Measurements from ENCODE around the gene TMEM39B.
"Not testable (repeated sequence)": the region's sequence is repeated elsewhere in the genome, so short reads cannot be mapped to it uniquely, and the experiment has no call there.

The TMEM39B gene

GRCh38 chr1:32065613-32066488 lies 6.9 kb upstream of the TMEM39B start:
- Histone ChIP-seq H3K4me1 (ENCODE audit: control insufficient read depth, insufficient read depth, low read depth, low read length) (peaks cover 22% of the 10 kb centered on the region), H3K36me3 (ENCODE audit: control insufficient read depth in 1 of 2, insufficient read depth in 2 of 2, low read depth in 1 of 2, low read length in 2 of 2) (peaks cover 29 to 31% of the 10 kb centered on the region in 2 experiments), H3K27ac (ENCODE audit: low read length, poor library complexity, severe bottlenecking) (peak overlapping the region; percentile 6)
- not testable (repeated sequence) for H2BK12ac ChIP-seq (ENCODE audit: low read length in 2 of 2); H3K4me3 ChIP-seq (ENCODE audit: insufficient read depth in 1 of 2, low read depth in 1 of 2, low read length in 2 of 2); H3K4ac ChIP-seq (ENCODE audit: low read depth in 1 of 2, low read length in 2 of 2); H2BK5ac ChIP-seq (ENCODE audit: low read depth, low read length, poor library complexity, severe bottlenecking); H2AK5ac ChIP-seq (ENCODE audit: low read length, severe bottlenecking); H3K9ac ChIP-seq (ENCODE audit: low read length); H3K9me3 ChIP-seq (ENCODE audit: control insufficient read depth, low read length); H2BK120ac ChIP-seq (ENCODE audit: low read depth, low read length); H2BK15ac ChIP-seq (ENCODE audit: low read depth, poor library complexity, severe bottlenecking); H3K79me1 ChIP-seq (replicated peaks; ENCODE audit: low read length, poor library complexity, severe bottlenecking); H3K18ac ChIP-seq (ENCODE audit: low read depth in 1 of 2, low read length in 2 of 2); H4K91ac ChIP-seq (ENCODE audit: low read length); H3K4me2 ChIP-seq (ENCODE audit: low read length, poor library complexity, severe bottlenecking); H3K23ac ChIP-seq (ENCODE audit: low read length in 2 of 2); H2AFZ ChIP-seq (ENCODE audit: low read depth, low read length); H4K8ac ChIP-seq (ENCODE audit: low read length); H3K14ac ChIP-seq (ENCODE audit: low read length in 2 of 2); H3K27me3 ChIP-seq (ENCODE audit: control insufficient read depth in 1 of 2, insufficient read depth in 1 of 2, low read length in 2 of 2); DNase-seq
- WGBS, result 88% methylated on average over 18 of the region's 21 CpGs

GRCh38 chr1:32066489-32066873 lies 6.3 kb upstream of the TMEM39B start:
- Histone ChIP-seq H3K18ac (ENCODE audit: low read depth in 1 of 2, low read length in 2 of 2) (no peak overlapping the region), H3K36me3 (ENCODE audit: control insufficient read depth in 1 of 2, insufficient read depth in 2 of 2, low read depth in 1 of 2, low read length in 2 of 2) (peaks cover 25 to 28% of the 10 kb centered on the region in 2 experiments), H3K4me3 (ENCODE audit: insufficient read depth in 1 of 2, low read depth in 1 of 2, low read length in 2 of 2) (no peak overlapping the region), H2BK120ac (ENCODE audit: low read depth, low read length) (no peak overlapping the region), H2BK12ac (ENCODE audit: low read length in 2 of 2) (no peak overlapping the region), H3K27ac (ENCODE audit: low read length, poor library complexity, severe bottlenecking) (peak overlapping the region; percentile 6), H3K4ac (ENCODE audit: low read depth in 1 of 2, low read length in 2 of 2) (no peak overlapping the region), H3K23ac (ENCODE audit: low read length in 2 of 2) (no peak overlapping the region), H2AK5ac (ENCODE audit: low read length, severe bottlenecking) (no peak overlapping the region), H3K4me2 (ENCODE audit: low read length, poor library complexity, severe bottlenecking) (no peak overlapping the region), H4K8ac (ENCODE audit: low read length) (no peak overlapping the region), H3K4me1 (ENCODE audit: control insufficient read depth, insufficient read depth, low read depth, low read length) (peaks cover 22% of the 10 kb centered on the region), H3K14ac (ENCODE audit: low read length in 2 of 2) (no peak overlapping the region), H2BK15ac (ENCODE audit: low read depth, poor library complexity, severe bottlenecking) (no peak overlapping the region), H3K9me3 (ENCODE audit: control insufficient read depth, low read length) (no peaks in the 10 kb centered on the region), H4K91ac (ENCODE audit: low read length) (no peak overlapping the region), H3K79me1 (replicated peaks; ENCODE audit: low read length, poor library complexity, severe bottlenecking) (peaks cover 3% of the 10 kb centered on the region), H2BK5ac (ENCODE audit: low read depth, low read length, poor library complexity, severe bottlenecking) (no peak overlapping the region), H2AFZ (ENCODE audit: low read depth, low read length) (no peak overlapping the region), H3K27me3 (ENCODE audit: control insufficient read depth in 1 of 2, insufficient read depth in 1 of 2, low read length in 2 of 2) (no peaks in the 10 kb centered on the region), H3K9ac (ENCODE audit: low read length) (no peak overlapping the region)
- WGBS, result 3% methylated on average over 2 of the region's 4 CpGs
- DNase-seq, result peak; percentile 67

- peak overlapping the region; percentile 18 for H3K9ac ChIP-seq (ENCODE audit: low read length)
- peak; percentile 69 for DNase-seq
- no peak overlapping the region for H3K14ac ChIP-seq (ENCODE audit: low read length in 2 of 2)
- H3K18ac ChIP-seq (ENCODE audit: low read depth in 1 of 2, low read length in 2 of 2), result peak overlapping the region in 1 of 2 experiments; percentile 0
- peak overlapping the region; percentile 16 for H2BK15ac ChIP-seq (ENCODE audit: low read depth, poor library complexity, severe bottlenecking)
- peaks cover 18% of the 10 kb centered on the region for H3K4me1 ChIP-seq (ENCODE audit: control insufficient read depth, insufficient read depth, low read depth, low read length)
- H3K23ac ChIP-seq (ENCODE audit: low read length in 2 of 2), result no peak overlapping the region
- H3K27me3 ChIP-seq (ENCODE audit: control insufficient read depth in 1 of 2, insufficient read depth in 1 of 2, low read length in 2 of 2), result no peaks in the 10 kb centered on the region
- H4K8ac ChIP-seq (ENCODE audit: low read length), result no peak overlapping the region
- no peak overlapping the region for H2AFZ ChIP-seq (ENCODE audit: low read depth, low read length)
- H3K4ac ChIP-seq (ENCODE audit: low read depth in 1 of 2, low read length in 2 of 2), result no peak overlapping the region
- peak overlapping the region; percentile 37 to 61 for H2BK12ac ChIP-seq (ENCODE audit: low read length in 2 of 2)
- peaks cover 7 to 15% of the 10 kb centered on the region in 2 experiments for H3K36me3 ChIP-seq (ENCODE audit: control insufficient read depth in 1 of 2, insufficient read depth in 2 of 2, low read depth in 1 of 2, low read length in 2 of 2)
- H3K4me3 ChIP-seq (ENCODE audit: insufficient read depth in 1 of 2, low read depth in 1 of 2, low read length in 2 of 2), result no peak overlapping the region
- peaks cover 4% of the 10 kb centered on the region for H3K79me1 ChIP-seq (replicated peaks; ENCODE audit: low read length, poor library complexity, severe bottlenecking)
- H2BK5ac ChIP-seq (ENCODE audit: low read depth, low read length, poor library complexity, severe bottlenecking), result no peak overlapping the region
- no peak overlapping the region for H3K4me2 ChIP-seq (ENCODE audit: low read length, poor library complexity, severe bottlenecking)
- peak overlapping the region; percentile 41 for H4K91ac ChIP-seq (ENCODE audit: low read length)
- no peak overlapping the region for H2BK120ac ChIP-seq (ENCODE audit: low read depth, low read length)
- no peaks in the 10 kb centered on the region for H3K9me3 ChIP-seq (ENCODE audit: control insufficient read depth, low read length)
- WGBS, result 92% methylated on average over 5 of the region's 5 CpGs
- H3K27ac ChIP-seq (ENCODE audit: low read length, poor library complexity, severe bottlenecking), result peak overlapping the region; percentile 57
- H2AK5ac ChIP-seq (ENCODE audit: low read length, severe bottlenecking), result no peak overlapping the region
Observed at GRCh38 chr1:32068957-32069588, 3.7 kb upstream of the TMEM39B start.
